SK-MEL-5 (cell line): ENCODE results near the gene SEC24B. TPM values are rescaled to one million over a fixed set of nuclear protein-coding genes. Genes with fewer than 3 reads are reported as not detected.
"Not testable (repeated sequence)": the region's sequence is repeated elsewhere in the genome, so short reads cannot be mapped to it uniquely, and the experiment has no call there.

Experiments
- DNase-seq: peaks from one replicate; pipeline ENCODE4 v3.0.0-alpha.2; 2016; ENCODE audit warnings: low read depth, low spot score
- in situ Hi-C: cut with HindIII; loops from 2 replicates; pipeline ENCODE4 v1.10.0; 2016; ENCODE audit warnings: low sequenced_read_pairs, high pct_unique_total_duplicates, low pct_unique_long_range_greater_than_20kb
- total RNA-seq: library from RNA; depleted of rRNA; stranded (reverse); fragments of >200 nt; shearing (Covaris generic); gene quantifications from 2 replicates; pipeline ENCODE4 v1.2.3, GENCODE V29; 2014

Gene SEC24B
- total RNA-seq, 1 experiment from 2014 or later, result 13.6 TPM

GRCh38 chr4:109557433-109557832 is 123.8 kb downstream of the SEC24B start:
- in situ Hi-C loops, result no loop called here
- DNase-seq, result no peak

GRCh38 chr4:109558095-109558494 is 124.5 kb downstream of the SEC24B start:
- DNase-seq, in situ Hi-C loops: not testable (repeated sequence)

DNA sequence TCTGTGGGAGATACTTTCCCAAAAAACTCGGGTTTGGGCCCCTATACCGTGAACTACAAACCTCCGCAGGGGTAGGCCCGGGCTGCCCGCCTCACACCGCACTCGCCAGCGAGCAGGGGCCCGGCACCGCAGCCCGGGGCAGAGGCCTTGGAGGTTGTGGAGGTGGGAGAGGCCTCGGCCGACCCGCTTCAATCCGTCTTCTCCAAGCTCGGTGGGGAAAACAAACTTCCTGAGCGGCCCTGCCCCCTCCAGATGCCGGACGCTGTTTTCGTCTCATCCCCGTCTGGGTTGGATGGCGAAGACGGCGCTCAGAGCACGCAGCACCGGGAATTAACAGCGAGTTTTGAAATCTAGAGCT is 126.0 kb downstream of the SEC24B start:
- DNase-seq, result no peak

DNA sequence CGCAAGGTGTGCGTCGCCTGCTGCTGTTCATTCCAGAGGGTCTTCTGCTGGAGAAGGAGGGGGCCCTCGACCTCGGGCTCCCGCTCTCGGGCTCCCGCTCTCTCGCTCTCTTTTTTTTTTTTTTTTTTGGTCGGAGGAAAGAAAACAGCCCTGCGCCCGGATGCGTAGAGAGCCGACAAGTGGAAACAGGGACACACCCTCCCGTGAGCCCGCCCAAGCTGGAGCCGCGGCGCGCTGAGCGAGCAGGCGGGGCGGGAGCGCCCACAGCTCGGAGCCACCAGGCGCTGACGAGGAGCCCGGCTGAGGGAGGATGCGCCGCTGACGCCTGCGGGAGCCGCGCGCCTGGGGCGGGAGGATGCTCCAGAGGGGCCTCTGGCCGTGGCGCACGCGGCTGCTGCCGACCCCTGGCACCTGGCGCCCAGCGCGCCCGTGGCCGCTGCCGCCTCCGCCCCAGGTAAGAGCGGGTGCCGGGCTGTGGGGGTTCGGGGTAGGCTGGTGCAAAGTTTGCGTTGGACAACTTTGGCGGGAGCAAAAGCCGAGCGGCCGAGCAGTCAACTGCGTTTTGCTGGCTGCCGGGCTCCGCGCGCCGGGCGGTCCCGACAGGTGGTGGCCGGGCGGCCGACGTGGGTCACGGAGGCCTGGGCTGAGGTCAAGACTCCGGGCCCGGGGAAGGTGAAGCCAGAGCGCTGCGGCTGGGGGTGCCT is 126.5 kb downstream of the SEC24B start, which contains the start of gene MCUB:
Gene MCUB (plus strand): TSS at position 264 of the 704 bp plus-strand sequence. CDS start 92 bp downstream, at position 356.
- no peak for DNase-seq
- in situ Hi-C loops, result no loop called here

More for the DNA sequence above, 126.0 kb downstream of the SEC24B start:
- in situ Hi-C loops, result no loop called here

GRCh38 chr4:109560687-109561461 is 127.3 kb downstream of the SEC24B start:
- DNase-seq, result no peak
- in situ Hi-C loops, result no loop called here

DNA sequence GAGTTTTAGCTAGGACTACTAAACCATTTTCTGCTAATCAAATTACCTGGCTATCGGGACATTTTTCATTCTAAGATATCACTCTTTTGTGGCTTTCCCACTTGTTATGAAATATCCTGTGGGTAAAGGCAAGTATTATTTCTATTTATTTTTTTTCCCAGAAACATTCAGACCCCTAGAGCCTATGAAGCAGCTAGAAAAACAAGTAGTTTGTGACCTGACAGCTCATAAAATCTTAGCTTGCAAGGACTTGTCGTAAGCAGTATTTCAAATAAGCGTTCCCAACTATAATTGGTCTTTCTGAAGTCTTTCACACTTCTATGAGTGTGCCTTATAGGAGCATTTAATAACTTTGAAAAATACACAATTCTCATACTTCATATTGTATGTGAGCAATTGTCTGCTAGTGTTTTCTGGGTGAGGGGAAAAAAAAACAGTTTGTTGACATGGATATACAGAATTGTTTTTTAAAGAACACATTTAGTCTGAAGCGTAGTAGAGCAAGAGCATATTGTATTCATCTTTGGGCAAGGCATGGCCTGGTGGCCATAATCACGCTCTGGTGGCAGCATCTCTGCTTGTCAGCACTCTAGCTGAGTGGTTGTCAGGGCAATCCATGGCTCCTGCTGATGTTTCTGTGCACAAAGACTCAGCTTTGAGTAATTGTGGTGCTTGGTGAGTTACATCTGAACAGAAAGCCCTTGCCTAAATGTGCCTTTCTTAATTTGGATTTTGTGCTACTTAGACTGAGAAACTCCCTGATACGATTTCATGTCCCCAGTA is 129.0 kb downstream of the SEC24B start:
- no peak for DNase-seq
- in situ Hi-C loops, result no loop called here

DNA sequence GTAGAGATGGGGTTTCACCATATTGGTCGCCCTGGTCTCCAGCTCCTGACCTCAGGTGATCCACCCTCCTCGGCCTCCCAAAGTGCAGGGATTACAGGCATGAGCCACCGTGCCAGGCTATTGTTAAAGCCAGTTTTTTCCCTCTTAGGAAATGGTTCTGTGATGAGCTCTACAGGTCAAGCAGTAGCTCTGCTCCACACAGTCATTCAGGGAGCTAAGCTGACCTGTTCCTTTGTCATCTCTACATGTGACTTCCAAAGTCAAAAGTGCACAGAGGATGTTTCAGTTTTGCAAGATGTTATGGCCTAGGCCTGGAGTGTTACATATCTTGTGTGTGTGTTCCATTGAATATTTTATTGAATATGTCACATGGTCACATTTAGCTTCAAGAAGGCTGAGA is 137.9 kb downstream of the SEC24B start:
- in situ Hi-C loops, result no loop called here
- no peak for DNase-seq

GRCh38 chr4:109572154-109572553 is 138.5 kb downstream of the SEC24B start:
- no peak for DNase-seq
- in situ Hi-C loops, result no loop called here

DNA sequence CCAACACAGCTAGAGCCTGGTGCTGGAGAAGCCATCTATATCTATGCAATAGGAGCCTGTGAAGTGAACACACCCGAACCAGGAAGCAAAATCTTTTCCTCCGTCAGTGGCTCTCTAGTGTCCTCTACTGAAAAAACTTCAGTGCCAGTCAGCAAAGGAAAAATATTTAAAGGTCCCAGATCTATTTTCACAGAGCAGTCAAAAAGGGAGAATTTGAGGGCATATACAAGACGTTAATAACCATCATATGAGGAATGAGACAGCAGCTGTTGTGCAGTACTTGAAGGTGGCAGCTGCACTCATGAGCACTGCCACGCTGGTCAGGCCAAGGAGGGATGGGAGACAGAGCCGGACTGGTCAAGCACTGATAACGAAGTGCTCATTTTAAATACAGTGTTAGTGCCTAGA is 140.8 kb downstream of the SEC24B start:
- in situ Hi-C loops, result no loop called here
- peak; percentile 61 for DNase-seq

DNA sequence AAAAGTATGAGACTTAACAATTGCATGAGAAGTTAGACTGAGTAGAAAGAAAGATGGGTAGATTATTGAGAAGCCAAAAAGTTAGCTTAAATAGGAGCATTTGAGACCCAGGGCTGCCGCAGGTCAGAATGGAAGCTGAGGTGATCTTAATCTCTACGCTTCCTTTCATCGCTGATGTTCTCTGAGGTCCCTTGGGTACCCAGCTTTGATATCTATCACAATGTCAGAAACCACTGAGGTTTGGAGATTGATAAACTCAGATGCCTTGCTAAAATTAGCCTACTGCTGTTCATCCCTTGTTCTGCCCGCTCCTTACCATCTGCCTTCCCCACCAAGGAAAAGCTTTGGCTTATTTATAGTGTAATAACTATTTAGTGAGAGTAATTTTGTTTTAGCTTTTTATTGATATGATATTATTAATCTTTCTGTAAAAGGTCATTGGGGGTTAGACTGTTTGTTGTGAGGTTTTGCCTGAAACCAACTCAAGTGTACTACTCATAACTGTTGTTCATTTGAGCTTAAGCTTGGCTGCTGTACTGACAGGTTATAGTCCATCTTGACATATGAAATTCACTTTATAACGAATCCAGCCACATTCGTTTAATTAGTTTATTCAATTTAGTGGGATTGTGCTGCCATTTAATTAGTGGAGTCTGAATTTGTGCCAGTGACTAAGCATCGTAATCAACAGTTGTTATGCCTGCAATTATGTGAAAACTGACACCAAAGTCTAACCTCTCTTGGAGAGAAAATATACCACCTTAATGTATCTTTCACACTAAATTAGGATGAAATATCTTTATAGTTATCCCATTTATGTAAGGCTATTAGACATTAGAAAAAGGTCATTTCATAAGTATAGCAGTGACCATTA is 141.6 kb downstream of the SEC24B start:
- in situ Hi-C loops, result no loop called here

GRCh38 chr4:109576462-109576861 is 142.8 kb downstream of the SEC24B start:
- no peak for DNase-seq
- in situ Hi-C loops, result no loop called here

More for the DNA sequence above, 141.6 kb downstream of the SEC24B start:
- DNase-seq, result no peak

GRCh38 chr4:109578846-109579245 is 145.2 kb downstream of the SEC24B start:
- in situ Hi-C loops, result no loop called here
- no peak for DNase-seq

- in situ Hi-C loops, DNase-seq: not testable (repeated sequence)
These were observed 146.4 kb downstream of the SEC24B start for GRCh38 chr4:109579997-109580396.

DNA sequence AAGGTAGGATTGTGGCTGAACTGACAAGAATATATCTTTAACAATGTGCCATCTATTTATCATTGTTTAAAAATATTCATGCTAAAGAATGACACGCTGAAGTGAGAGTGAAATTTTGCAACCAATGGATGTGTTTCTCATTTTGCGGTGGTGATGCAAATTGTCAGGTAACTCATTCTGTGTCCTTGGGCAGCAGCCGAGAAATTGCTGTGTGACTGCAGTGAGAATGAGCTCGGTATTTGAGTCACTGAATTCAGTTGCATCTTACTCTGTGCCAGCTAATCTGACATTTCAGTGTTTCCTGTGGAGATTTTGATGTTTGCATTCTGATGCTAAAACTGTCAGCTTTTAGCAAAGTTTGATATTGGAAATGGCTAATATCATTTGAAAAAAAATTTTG is 154.6 kb downstream of the SEC24B start:
- no peak for DNase-seq
- in situ Hi-C loops, result no loop called here

GRCh38 chr4:109589119-109589518 is 155.5 kb downstream of the SEC24B start:
- in situ Hi-C loops, result no loop called here
- no peak for DNase-seq

GRCh38 chr4:109589605-109590004 is 156.0 kb downstream of the SEC24B start:
- in situ Hi-C loops, result no loop called here
- no peak for DNase-seq
